Esophagus squamous epithelium (tissue), 5 donors: ENCODE results near the gene C5orf22. TPM values are rescaled to one million over a fixed set of nuclear protein-coding genes. Genes with fewer than 3 reads are reported as not detected.

Experiments used
- DNase-seq: peaks from one replicate; lab custom pipeline; 2025; lab: John Stamatoyannopoulos, UW
- H3K27ac ChIP-seq, 4 donors: fragments of 200-600 bp; sonication (generic); one replicate each; pipeline ENCODE4 v1.5.1; 2016 to 2019; ENCODE audit warnings: mild to moderate bottlenecking in 1 of 4
- H3K27me3 ChIP-seq, 4 donors: fragments of 200-600 bp; sonication (generic); 1 replicate in 3 of 4; 2 replicates in 1 of 4; pipeline versions ENCODE4 v1.5.1 to v1.6.0; 2017 to 2021; ENCODE audit warnings: antibody characterized with exemption in 1 of 4
- H3K36me3 ChIP-seq, 3 donors: fragments of 200-600 bp; sonication (generic); one replicate each; pipeline ENCODE4 v1.5.1; 2016 to 2019
- H3K4me1 ChIP-seq, 3 donors: fragments of 200-600 bp; sonication (generic); one replicate each; pipeline ENCODE4 v1.5.1; 2017 to 2019
- H3K4me3 ChIP-seq, 4 donors: fragments of 200-600 bp; sonication (generic); 1 replicate in 3 of 4; 2 replicates in 1 of 4; pipeline ENCODE4 v1.5.1; 2016 to 2019; ENCODE audit warnings: mild to moderate bottlenecking in 2 of 4, moderate library complexity in 1 of 4
- H3K9me3 ChIP-seq, 3 donors: fragments of 200-600 bp; sonication (generic); one replicate each; pipeline ENCODE4 v1.5.1; 2016 to 2019
- POLR2A ChIP-seq, 4 donors: fragments of 450-650 bp; IDR thresholded peaks; one replicate each; pipeline ENCODE4 v1.6.1; 2017; ENCODE audit warnings: antibody characterized with exemption in 4 of 4, mild to moderate bottlenecking in 4 of 4, moderate library complexity in 3 of 4
- WGBS, 2 donors: methylation state at CpG; one replicate each; pipeline ENCODE4 v1.1.5; 2018; 5-methylcytosine and 5-hydroxymethylcytosine counted together
- intact Hi-C: fragments of 100-400 bp; cut with DNase I; formaldehyde crosslinking; loops from one replicate; pipeline ENCODE4 v1.15.0; 2022
- total RNA-seq, 4 donors: library from RNA; depleted of rRNA; stranded (reverse); fragments of >200 nt; gene quantifications; one replicate each; pipeline ENCODE4 v1.1.0, GENCODE V29; 2016
- TF ChIP-seq, protein P1 (sequence below), 6 experiments: fragments of 450-650 bp in 4 of 6; fragments of 200-600 bp in 2 of 6; sonication (generic) in 2 of 6; IDR thresholded peaks; one replicate each; pipeline ENCODE4 v1.5.1; 2016 to 2019; ENCODE audit warnings: antibody characterized with exemption in 6 of 6, mild to moderate bottlenecking in 4 of 6, moderate library complexity in 4 of 6
- donor health status: DM: yes; HTN: yes; CAD: no.

C5orf22 gene
- total RNA-seq, 4 donors from 2014 or later: 11.0 to 19.8 (median 13.5) TPM

DNA sequence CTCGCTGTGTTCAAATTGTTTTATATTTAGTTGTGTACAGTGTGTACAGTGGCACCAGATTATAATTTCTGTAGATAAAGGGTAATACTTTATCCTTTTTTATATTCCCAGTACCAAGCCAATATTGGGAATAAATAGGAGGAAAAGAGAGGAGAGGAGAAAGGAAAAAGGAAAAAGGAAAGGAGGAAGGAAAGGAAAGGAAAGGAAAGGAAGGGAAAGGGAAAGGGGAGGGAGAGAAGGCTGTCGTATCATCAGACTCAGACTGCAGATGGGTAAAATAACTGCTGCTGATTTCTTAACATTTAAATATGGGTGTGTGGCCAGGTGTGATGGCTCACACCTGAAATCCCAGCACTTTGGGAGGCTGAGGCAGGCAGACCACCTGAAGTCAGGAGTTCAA, 51.0 kb downstream of the C5orf22 start:
- H3K36me3 ChIP-seq: no peaks in the 10 kb centered on the region
- TF ChIP-seq, protein P1, sequence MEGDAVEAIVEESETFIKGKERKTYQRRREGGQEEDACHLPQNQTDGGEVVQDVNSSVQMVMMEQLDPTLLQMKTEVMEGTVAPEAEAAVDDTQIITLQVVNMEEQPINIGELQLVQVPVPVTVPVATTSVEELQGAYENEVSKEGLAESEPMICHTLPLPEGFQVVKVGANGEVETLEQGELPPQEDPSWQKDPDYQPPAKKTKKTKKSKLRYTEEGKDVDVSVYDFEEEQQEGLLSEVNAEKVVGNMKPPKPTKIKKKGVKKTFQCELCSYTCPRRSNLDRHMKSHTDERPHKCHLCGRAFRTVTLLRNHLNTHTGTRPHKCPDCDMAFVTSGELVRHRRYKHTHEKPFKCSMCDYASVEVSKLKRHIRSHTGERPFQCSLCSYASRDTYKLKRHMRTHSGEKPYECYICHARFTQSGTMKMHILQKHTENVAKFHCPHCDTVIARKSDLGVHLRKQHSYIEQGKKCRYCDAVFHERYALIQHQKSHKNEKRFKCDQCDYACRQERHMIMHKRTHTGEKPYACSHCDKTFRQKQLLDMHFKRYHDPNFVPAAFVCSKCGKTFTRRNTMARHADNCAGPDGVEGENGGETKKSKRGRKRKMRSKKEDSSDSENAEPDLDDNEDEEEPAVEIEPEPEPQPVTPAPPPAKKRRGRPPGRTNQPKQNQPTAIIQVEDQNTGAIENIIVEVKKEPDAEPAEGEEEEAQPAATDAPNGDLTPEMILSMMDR (IDR thresholded peaks at IDR 0.05): no peak
- TF ChIP-seq POLR2A (IDR thresholded peaks at IDR 0.05): no peak
- no peaks in the 10 kb centered on the region for H3K4me1 ChIP-seq
- intact Hi-C loops: loop anchor here (5.0 kb wide), 2 partner anchors 224 to 499 kb away; no protein-coding TSS in a partner anchor
- WGBS, 2 donors: 87 to 91% methylated on average over 2 of the region's 2 CpGs
- no peaks in the 10 kb centered on the region for H3K9me3 ChIP-seq
- peaks cover 0 to 5% (median 0%) of the 10 kb centered on the region in 4 donors for H3K27me3 ChIP-seq
- no peak for DNase-seq
- H3K27ac ChIP-seq: no peak overlapping the region
- no peak overlapping the region for H3K4me3 ChIP-seq

GRCh38 chr5:31585166-31585894, 53.2 kb downstream of the C5orf22 start:
- intact Hi-C loops: no loop called here
- H3K4me3 ChIP-seq: no peak overlapping the region
- no peak overlapping the region for H3K27ac ChIP-seq
- no peaks in the 10 kb centered on the region for H3K4me1 ChIP-seq
- TF ChIP-seq, protein P1 (IDR thresholded peaks at IDR 0.05): no peak
- 86 to 90% methylated on average over 3 of the region's 3 CpGs for WGBS, 2 donors
- H3K36me3 ChIP-seq: no peaks in the 10 kb centered on the region
- no peak for DNase-seq
- H3K9me3 ChIP-seq: no peaks in the 10 kb centered on the region
- H3K27me3 ChIP-seq: peaks cover 0 to 5% (median 0%) of the 10 kb centered on the region in 4 donors

- H3K27ac ChIP-seq: no peak overlapping the region
Measured at GRCh38 chr5:31585895-31586270, 53.8 kb downstream of the C5orf22 start.

DNA sequence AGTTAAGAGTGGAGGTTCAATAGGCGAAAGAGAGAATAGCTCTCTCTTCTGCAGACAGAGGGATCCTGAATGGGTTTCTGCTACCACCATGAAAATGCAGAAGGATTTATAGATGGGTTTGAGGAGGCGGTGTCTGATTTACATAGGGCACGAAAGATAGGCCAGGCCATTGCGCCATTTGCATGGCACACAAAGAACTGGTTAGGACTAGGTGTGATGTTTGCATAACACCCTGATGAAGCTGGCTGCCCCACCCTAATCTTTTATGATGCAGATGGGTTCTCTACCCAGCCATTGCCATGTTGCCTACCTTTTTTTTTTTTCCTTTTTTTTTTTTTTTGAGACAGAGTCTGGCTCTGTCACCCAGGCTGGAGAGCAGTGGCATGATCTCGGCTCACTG, 55.4 kb downstream of the C5orf22 start:
- intact Hi-C loops: no loop called here
- WGBS, 2 donors: 81 to 94% methylated on average over 5 of the region's 5 CpGs
- TF ChIP-seq, protein P1 (IDR thresholded peaks at IDR 0.05): no peak
- no peak for TF ChIP-seq POLR2A (IDR thresholded peaks at IDR 0.05)

More at GRCh38 chr5:31585895-31586270, 53.8 kb downstream of the C5orf22 start:
- no peak for DNase-seq
- no peaks in the 10 kb centered on the region for H3K36me3 ChIP-seq
- H3K27me3 ChIP-seq: peaks cover 0 to 5% (median 0%) of the 10 kb centered on the region in 4 donors
- intact Hi-C loops: no loop called here
- WGBS, 2 donors: 79 to 87% methylated on average over 2 of the region's 2 CpGs
- no peak overlapping the region for H3K4me3 ChIP-seq
- H3K9me3 ChIP-seq: no peaks in the 10 kb centered on the region
- TF ChIP-seq, protein P1 (IDR thresholded peaks at IDR 0.05): no peak
- TF ChIP-seq POLR2A (IDR thresholded peaks at IDR 0.05): no peak
- H3K4me1 ChIP-seq: no peaks in the 10 kb centered on the region

DNA sequence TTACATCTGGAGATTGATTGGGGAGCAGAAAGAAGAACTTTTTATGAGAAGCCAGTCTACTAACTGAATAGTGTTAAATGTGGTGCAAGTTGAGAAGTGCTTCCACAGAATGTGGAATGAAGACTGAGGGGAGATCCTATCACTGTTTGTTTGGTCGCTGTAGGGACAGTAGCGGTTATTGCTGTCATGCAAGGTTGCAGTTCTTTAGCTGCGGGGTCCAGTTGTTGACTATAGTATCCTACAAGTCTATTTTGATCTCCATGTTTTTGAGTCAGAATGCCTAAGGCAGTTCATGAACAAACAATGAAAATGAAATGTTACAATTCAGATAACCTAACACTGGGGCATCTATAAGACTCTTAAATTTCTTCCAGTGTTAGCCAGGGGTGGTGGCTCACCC, 61.6 kb downstream of the C5orf22 start:
- no peak for DNase-seq
- H3K4me3 ChIP-seq: no peak overlapping the region
- 63 to 69% methylated on average over 3 of the region's 3 CpGs for WGBS, 2 donors
- no peaks in the 10 kb centered on the region for H3K4me1 ChIP-seq
- no peaks in the 10 kb centered on the region for H3K36me3 ChIP-seq
- intact Hi-C loops: no loop called here
- TF ChIP-seq POLR2A (IDR thresholded peaks at IDR 0.05): no peak
- TF ChIP-seq, protein P1 (IDR thresholded peaks at IDR 0.05): no peak
- H3K9me3 ChIP-seq: no peaks in the 10 kb centered on the region
- peaks cover 0 to 26% (median 0%) of the 10 kb centered on the region in 4 donors for H3K27me3 ChIP-seq
- H3K27ac ChIP-seq: no peak overlapping the region

More for the DNA sequence above, 55.4 kb downstream of the C5orf22 start:
- Histone ChIP-seq H3K27ac (no peak overlapping the region), H3K9me3 (no peaks in the 10 kb centered on the region), H3K36me3 (no peaks in the 10 kb centered on the region), H3K4me3 (no peak overlapping the region), H3K4me1 (no peaks in the 10 kb centered on the region), H3K27me3 (peaks cover 0 to under 1% (median 0%) of the 10 kb centered on the region in 4 donors)
- no peak for DNase-seq
